PFSK-1 (cell line): Measurements from ENCODE around the gene EXOSC7.

Experiments
- FOXP2 ChIP-seq: optimal IDR thresholded peaks from 2 replicates; pipeline ENCODE3; 2011; ENCODE audit warnings: borderline replicate concordance, control low read depth, inconsistent platforms; ENCODE audit not compliant: insufficient read depth; ENCODE audit errors: extremely low read length, extremely low read depth
- POLR2AphosphoS5 ChIP-seq: IDR thresholded peaks from 2 replicates; pipeline ENCODE4 v1.6.1; 2012; ENCODE audit warnings: low read depth, mild to moderate bottlenecking, control low read depth, low read length, moderate library complexity
- SIN3A ChIP-seq: IDR thresholded peaks from 2 replicates; pipeline ENCODE4 v1.6.1; 2012; ENCODE audit warnings: mild to moderate bottlenecking, low read length, moderate library complexity, borderline replicate concordance; ENCODE audit not compliant: insufficient read depth
- TAF1 ChIP-seq: IDR thresholded peaks from 2 replicates; pipeline ENCODE4 v1.6.1; 2012; ENCODE audit warnings: low read length, control low read depth, borderline replicate concordance; ENCODE audit not compliant: insufficient read depth
- TF ChIP-seq, protein P1 (sequence below), 2 experiments: IDR thresholded peaks; 2 replicates each; pipeline versions ENCODE4 v1.6.1 to v1.8.0; 2011 to 2012; ENCODE audit warnings: low read depth in 2 of 2, low read length in 2 of 2, control low read depth in 1 of 2, inconsistent platforms in 1 of 2, mild to moderate bottlenecking in 1 of 2, moderate library complexity in 1 of 2; ENCODE audit not compliant: insufficient read depth in 1 of 2

EXOSC7 gene

DNA sequence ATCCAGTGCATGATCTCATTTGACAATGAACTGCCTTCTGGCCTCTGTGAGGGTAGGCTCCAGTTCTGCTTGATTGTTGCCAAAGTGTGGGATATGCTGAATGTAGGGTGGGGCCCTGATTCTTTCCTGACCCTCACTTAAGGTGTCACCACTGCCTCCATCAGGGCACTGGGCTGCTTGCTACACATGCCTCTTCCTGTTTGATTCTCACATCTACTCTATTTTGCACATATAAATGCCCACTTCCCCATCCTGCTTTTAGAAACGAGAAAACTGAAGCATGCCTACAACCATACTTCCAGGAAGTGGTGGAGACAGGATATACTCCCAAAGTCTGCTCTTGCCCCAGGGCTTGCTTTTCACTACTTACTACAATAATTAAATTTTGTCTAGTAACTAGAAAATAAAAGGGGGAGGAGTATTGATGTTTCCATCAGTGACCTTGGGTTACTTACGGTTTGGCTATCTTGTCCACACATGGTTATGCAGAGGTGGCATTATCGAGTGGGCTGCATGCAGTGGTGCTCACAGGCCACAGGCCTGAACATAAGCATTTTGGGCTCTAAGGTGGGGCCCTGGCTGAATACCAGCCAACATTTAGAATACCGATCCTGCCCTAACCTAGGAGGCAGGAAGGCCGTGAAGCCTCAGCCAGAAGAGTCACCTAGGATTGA, 6.8 kb upstream of the EXOSC7 start:
- TF ChIP-seq, protein P1, sequence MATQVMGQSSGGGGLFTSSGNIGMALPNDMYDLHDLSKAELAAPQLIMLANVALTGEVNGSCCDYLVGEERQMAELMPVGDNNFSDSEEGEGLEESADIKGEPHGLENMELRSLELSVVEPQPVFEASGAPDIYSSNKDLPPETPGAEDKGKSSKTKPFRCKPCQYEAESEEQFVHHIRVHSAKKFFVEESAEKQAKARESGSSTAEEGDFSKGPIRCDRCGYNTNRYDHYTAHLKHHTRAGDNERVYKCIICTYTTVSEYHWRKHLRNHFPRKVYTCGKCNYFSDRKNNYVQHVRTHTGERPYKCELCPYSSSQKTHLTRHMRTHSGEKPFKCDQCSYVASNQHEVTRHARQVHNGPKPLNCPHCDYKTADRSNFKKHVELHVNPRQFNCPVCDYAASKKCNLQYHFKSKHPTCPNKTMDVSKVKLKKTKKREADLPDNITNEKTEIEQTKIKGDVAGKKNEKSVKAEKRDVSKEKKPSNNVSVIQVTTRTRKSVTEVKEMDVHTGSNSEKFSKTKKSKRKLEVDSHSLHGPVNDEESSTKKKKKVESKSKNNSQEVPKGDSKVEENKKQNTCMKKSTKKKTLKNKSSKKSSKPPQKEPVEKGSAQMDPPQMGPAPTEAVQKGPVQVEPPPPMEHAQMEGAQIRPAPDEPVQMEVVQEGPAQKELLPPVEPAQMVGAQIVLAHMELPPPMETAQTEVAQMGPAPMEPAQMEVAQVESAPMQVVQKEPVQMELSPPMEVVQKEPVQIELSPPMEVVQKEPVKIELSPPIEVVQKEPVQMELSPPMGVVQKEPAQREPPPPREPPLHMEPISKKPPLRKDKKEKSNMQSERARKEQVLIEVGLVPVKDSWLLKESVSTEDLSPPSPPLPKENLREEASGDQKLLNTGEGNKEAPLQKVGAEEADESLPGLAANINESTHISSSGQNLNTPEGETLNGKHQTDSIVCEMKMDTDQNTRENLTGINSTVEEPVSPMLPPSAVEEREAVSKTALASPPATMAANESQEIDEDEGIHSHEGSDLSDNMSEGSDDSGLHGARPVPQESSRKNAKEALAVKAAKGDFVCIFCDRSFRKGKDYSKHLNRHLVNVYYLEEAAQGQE (IDR thresholded peaks at IDR 0.05; ENCODE audit: insufficient read depth in 1 of 2, low read depth in 2 of 2, low read length in 2 of 2): 0 out of 4 replicates have a peak, but pooled peaks of 1 of the 2 experiments have one; percentile 40
- TF ChIP-seq TAF1 (no peak), POLR2AphosphoS5 (no peak), SIN3A (peak; percentile 69; the same call in 1 of the 2 replicates)

DNA sequence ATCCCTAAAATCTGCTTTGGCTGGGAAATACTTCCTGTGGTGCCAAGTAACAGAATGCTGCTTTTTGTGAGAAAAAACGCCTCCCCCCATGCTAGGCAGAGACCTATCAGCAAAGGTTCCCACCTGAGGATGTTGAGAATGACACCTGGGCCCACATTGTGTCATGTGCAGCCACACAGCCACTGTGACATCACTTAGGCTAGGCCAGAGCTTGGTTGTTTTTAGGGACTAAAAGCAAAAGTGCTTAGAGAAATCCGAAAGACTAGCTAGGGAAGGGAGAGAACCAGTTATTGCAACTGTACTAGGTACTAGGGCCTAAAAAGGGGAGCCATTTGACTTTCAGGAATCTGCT, 6.2 kb upstream of the EXOSC7 start:
- no peak for TF ChIP-seq SIN3A
- TF ChIP-seq, protein P1 (IDR thresholded peaks at IDR 0.05; ENCODE audit: insufficient read depth in 1 of 2, low read depth in 2 of 2, low read length in 2 of 2): no peak
- TF ChIP-seq TAF1: no peak
- TF ChIP-seq FOXP2: no peak
- no peak for TF ChIP-seq POLR2AphosphoS5

GRCh38 chr3:44970926-44971490, 5.0 kb upstream of the EXOSC7 start:
- TF ChIP-seq FOXP2 (no peak), POLR2AphosphoS5 (no peak), SIN3A (no peak), TAF1 (no peak)
- TF ChIP-seq, protein P1 (IDR thresholded peaks at IDR 0.05; ENCODE audit: insufficient read depth in 1 of 2, low read depth in 2 of 2, low read length in 2 of 2): no peak

DNA sequence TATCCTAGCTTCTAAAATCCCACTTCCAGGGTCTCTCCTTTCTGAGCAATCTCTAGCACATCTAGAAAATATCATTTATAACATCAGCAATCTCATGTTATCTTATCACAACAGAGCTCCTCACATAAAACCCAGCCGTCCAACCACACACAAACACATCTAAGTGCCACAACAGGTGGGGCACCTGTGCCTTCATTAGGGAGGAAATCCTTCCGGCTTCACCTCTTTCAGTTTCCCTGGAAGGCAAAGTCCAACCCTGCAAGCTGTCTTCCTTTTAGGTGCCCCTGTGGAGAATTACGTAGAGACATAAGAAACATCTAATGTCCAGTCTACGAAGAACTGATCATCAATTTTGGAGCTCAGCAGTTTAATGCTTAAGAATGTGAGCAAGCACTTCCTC, 1.6 kb upstream of the EXOSC7 start:
- TF ChIP-seq FOXP2 (no peak), POLR2AphosphoS5 (no peak), TAF1 (no peak), SIN3A (no peak)
- TF ChIP-seq, protein P1 (IDR thresholded peaks at IDR 0.05; ENCODE audit: insufficient read depth in 1 of 2, low read depth in 2 of 2, low read length in 2 of 2): no peak

GRCh38 chr3:44981220-44981619, 5.2 kb downstream of the EXOSC7 start:
- no peak for TF ChIP-seq FOXP2
- TF ChIP-seq, protein P1 (IDR thresholded peaks at IDR 0.05; ENCODE audit: insufficient read depth in 1 of 2, low read depth in 2 of 2, low read length in 2 of 2): no peak
- TF ChIP-seq TAF1: no peak
- no peak for TF ChIP-seq SIN3A
- TF ChIP-seq POLR2AphosphoS5: no peak
